HFF-Myc (cell line): ENCODE measurements around the gene SLC46A3.
A peak's percentile ranks its signal among the peaks of the same experiment; 100 is the strongest.

Experiments used
- DNase-seq: peaks from one replicate; pipeline ENCODE4 v3.0.0-alpha.2; 2011; ENCODE audit warnings: low read depth; ENCODE audit errors: extremely low read depth
- H3K4me3 ChIP-seq: replicated peaks from 2 replicates; pipeline ENCODE4 v1.5.1; 2011; ENCODE audit warnings: low read depth, mild to moderate bottlenecking, control low read depth, low read length
- TF ChIP-seq, protein P1 (sequence below): IDR thresholded peaks from 2 replicates; pipeline ENCODE4 v1.5.1; 2012; ENCODE audit warnings: mild to moderate bottlenecking, low read depth, low read length, control low read depth; ENCODE audit errors: missing control alignments

Gene SLC46A3

DNA sequence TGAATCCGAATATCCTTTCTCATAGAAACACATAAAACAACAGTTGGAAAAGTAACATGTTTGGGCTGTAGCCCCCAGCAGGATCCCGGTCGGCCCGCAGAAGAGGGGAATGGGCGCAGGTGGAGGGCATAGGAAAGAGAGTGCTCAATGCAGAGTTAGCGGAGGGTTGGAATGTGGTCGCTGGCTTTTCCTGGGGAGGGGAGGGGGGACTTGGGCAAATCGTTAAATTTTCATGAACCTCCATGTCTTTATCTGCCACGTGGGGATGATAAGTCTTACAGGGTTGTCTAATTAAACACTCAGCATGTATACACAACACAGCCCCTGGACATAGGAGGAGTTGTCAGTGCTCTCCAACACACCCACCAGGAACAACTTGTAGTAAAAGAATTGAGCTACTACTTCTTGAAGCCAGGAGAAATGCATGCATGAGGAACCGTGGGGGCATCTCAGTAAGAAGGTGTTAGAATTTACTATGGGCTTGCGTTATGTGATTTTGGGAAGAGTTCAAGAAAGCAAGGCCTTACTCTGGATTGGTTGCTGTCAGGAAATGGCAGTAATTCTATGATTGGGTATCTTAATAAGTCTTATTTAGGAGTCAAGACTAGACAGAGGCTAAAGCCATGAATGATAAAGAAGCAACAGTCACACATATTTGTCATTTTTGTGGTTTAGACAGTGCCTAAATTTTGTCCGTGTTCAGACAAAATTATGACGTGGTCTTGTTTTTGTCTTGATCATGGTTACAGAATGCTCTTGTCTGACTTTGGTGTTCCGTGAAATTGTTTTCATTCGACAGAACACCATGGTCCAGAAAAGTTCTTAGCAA lies 671 bp upstream of the SLC46A3 start:
- TF ChIP-seq, protein P1, sequence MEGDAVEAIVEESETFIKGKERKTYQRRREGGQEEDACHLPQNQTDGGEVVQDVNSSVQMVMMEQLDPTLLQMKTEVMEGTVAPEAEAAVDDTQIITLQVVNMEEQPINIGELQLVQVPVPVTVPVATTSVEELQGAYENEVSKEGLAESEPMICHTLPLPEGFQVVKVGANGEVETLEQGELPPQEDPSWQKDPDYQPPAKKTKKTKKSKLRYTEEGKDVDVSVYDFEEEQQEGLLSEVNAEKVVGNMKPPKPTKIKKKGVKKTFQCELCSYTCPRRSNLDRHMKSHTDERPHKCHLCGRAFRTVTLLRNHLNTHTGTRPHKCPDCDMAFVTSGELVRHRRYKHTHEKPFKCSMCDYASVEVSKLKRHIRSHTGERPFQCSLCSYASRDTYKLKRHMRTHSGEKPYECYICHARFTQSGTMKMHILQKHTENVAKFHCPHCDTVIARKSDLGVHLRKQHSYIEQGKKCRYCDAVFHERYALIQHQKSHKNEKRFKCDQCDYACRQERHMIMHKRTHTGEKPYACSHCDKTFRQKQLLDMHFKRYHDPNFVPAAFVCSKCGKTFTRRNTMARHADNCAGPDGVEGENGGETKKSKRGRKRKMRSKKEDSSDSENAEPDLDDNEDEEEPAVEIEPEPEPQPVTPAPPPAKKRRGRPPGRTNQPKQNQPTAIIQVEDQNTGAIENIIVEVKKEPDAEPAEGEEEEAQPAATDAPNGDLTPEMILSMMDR = no peak
- DNase-seq = no peak
- H3K4me3 ChIP-seq = peak overlapping the region; percentile 62

DNA sequence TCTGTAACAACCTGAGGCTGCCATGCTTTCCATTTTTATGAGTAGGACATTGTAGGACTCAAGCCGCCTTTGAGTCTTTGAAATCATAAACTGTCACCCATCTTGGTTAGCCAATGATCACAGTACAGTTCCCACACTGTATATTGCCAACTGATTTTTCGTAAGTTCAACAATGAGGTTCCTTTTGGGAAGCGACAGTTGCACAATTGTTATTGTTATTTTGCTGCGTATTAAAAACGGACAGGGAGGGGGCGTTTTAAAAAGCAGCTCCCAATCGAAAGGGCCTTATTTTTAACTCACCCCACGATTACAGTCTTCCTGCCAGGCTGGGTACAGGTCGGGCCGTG lies 601 bp downstream of the SLC46A3 start:
- no peak for DNase-seq
- TF ChIP-seq, protein P1 = no peak
- H3K4me3 ChIP-seq = peak overlapping the region; percentile 62

DNA sequence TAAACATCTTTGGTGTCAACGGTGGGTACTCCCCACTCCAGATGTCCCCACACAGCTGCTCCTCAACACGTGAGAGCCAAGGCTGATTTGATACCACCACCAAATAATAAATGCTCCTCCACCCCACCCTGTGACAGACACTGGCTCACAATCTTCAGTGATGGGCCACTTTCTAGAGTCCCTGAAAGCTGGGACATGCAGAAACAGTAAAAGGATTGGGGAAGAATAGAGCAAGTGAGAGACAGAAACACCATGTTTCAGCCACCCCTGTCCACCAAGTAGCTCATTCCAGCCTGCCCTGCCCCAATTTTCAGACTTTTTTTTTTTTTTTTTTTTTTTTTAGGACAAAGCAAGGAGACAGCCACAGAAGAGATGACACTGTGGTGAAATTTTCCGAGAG lies 1.6 kb downstream of the SLC46A3 start:
- TF ChIP-seq, protein P1 = no peak
- H3K4me3 ChIP-seq = no peak overlapping the region
- no peak for DNase-seq

DNA sequence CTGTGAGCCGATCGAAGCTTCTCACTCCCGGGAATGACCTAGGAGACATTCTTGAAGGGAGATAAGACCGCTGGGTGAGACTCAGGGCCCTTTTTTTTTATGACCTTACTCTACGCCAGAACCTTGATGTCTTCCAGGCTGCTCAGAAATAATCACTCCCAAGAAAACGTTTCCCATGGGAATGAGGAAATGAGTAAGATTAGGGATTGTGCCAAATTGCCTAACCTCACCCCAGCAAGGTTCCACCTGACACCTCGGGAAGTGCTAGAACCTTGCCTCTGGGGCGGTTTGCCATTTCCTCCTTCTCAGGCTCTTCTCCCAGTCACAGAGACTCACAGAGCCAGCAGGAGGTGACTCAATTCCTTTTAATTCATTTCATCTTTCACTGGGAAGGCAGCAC lies 2.3 kb downstream of the SLC46A3 start:
- TF ChIP-seq, protein P1 = no peak
- DNase-seq = peak; percentile 68
- H3K4me3 ChIP-seq = no peak overlapping the region

DNA sequence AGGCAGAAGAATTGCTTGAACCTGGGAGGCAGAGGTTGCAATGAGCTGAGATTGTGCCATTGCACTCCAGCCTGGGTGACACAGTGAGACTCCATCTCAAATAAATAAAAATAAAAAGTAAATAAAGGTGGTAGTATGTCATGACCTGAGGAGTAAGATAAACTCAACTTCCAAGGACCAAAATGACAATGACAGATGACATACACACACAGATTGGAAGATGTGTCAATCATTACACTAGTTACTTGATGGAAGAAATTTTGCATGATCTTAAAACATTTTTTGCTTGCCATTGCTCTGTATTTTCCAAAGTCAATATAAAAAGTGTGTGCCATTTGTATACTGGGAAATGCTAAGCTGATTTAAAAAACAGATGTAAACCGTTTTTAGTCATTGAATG lies 4.1 kb downstream of the SLC46A3 start:
- H3K4me3 ChIP-seq = no peak overlapping the region
- no peak for DNase-seq
- TF ChIP-seq, protein P1 = no peak

DNA sequence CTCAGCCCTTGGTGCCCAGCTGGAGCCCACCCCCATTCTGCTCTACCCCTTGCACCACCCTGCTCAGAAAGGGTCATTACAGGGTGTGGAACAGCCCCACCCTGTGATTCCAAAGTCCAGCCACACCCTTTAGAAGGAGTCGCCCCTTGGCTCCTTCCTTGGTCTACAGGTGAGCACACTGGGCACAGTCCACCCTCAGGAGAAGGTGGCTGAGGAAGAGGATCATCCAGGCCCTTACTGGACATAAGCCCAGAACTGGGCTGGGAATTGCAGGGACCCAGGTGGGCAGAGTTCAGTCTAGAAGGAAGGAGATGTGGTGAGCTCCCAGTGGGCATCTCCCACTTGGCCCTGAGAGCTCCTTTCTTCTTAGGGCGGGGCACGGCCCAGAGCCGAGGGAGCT lies 8.6 kb downstream of the SLC46A3 start:
- TF ChIP-seq, protein P1 = no peak
- no peak overlapping the region for H3K4me3 ChIP-seq
- no peak for DNase-seq
